Psoas muscle (tissue), 8 donors: Measurements from ENCODE around the gene FAM50B. TPM values are rescaled to one million over a fixed set of nuclear protein-coding genes. Genes with fewer than 3 reads are reported as not detected.

Source experiments
- ATAC-seq, 4 donors: fragments of 200-7000 bp; cut with Tn5 transposase; one replicate each; pipeline ENCODE4 v1.9.1; 2020; ENCODE audit warnings: moderate library complexity in 3 of 4, mild to moderate bottlenecking in 2 of 4
- DNase-seq, 2 donors: peaks; one replicate each; pipeline ENCODE4 v3.0.0-alpha.2; 2020
- H3K27ac ChIP-seq: fragments of 200-600 bp; one replicate; pipeline ENCODE4 v1.8.0; 2022
- H3K27me3 ChIP-seq, 3 donors: fragments of 200-600 bp in 1 of 3; one replicate each; pipeline versions ENCODE4 v1.6.1 to v1.8.0; 2013 to 2022; ENCODE audit warnings: low read length in 2 of 3, mild to moderate bottlenecking in 2 of 3, moderate library complexity in 1 of 3; ENCODE audit not compliant: insufficient read depth in 3 of 3
- H3K36me3 ChIP-seq, 2 donors: fragments of 200-600 bp in 1 of 2; one replicate each; pipeline versions ENCODE4 v1.6.1 to v1.8.0; 2013 to 2022; ENCODE audit warnings: low read depth in 1 of 2, mild to moderate bottlenecking in 1 of 2, moderate library complexity in 1 of 2; ENCODE audit not compliant: insufficient read depth in 1 of 2
- H3K4me1 ChIP-seq: fragments of 200-600 bp; one replicate; pipeline ENCODE4 v1.8.0; 2022
- H3K4me3 ChIP-seq: fragments of 200-600 bp; one replicate; pipeline ENCODE4 v1.8.0; 2022; ENCODE audit warnings: mild to moderate bottlenecking
- H3K9me3 ChIP-seq: fragments of 200-600 bp; one replicate; pipeline ENCODE4 v1.8.0; 2022
- CTCF ChIP-seq: fragments of 200-600 bp; IDR thresholded peaks from one replicate; pipeline ENCODE4 v1.8.0; 2022; ENCODE audit warnings: antibody characterized with exemption
- WGBS, 3 donors: extraction: QIAGEN DNeasy Blood & Tissue Kit; methylation state at CpG; one replicate each; pipeline versions ENCODE4 v1.1.6 to v1.1.7; 2013; 5-methylcytosine and 5-hydroxymethylcytosine counted together
- intact Hi-C, 2 donors: fragments of 100-400 bp; cut with DNase I; formaldehyde crosslinking; loops; one replicate each; pipeline versions ENCODE4 v1.11.0 to v1.14.2; 2022
- polyA plus RNA-seq, 3 donors: library from polyadenylated mRNA; stranded (reverse); fragments of 200-250 nt; gene quantifications; one replicate each; pipeline ENCODE4 v1.2.3, GENCODE V29; 2013
- total RNA-seq, 4 donors: library from RNA; stranded (reverse); fragmentation: NEBNext Ultra II Directional in 2 of 4; extraction: Animal tissue kit (Norgen Biotek cat#: 25700) in 2 of 4; gene quantifications; one replicate each; pipeline versions ENCODE4 v1.2.1 to v1.2.4, GENCODE V29; 2021 to 2023
- donor health status: healthy with polysubstance abuse.
- donor health status: DM: no; HTN: no; CAD: no; lungs with moderate emphysema.
- donor health status: Bipolar disorder and iron deficiency.
- donor health status: healthy.
- donor health status: DM: yes; HTN: yes; CAD: no.
- donor health status: DM: no; HTN: no; CAD: no.
- donor health status: DM: no; HTN: no; CAD: no.
- donor health status: DM: yes; HTN: yes; CAD: no.

Gene FAM50B
- total and polyA plus RNA-seq, 7 donors: 10.1 to 19.6 (median 11.6) TPM

DNA sequence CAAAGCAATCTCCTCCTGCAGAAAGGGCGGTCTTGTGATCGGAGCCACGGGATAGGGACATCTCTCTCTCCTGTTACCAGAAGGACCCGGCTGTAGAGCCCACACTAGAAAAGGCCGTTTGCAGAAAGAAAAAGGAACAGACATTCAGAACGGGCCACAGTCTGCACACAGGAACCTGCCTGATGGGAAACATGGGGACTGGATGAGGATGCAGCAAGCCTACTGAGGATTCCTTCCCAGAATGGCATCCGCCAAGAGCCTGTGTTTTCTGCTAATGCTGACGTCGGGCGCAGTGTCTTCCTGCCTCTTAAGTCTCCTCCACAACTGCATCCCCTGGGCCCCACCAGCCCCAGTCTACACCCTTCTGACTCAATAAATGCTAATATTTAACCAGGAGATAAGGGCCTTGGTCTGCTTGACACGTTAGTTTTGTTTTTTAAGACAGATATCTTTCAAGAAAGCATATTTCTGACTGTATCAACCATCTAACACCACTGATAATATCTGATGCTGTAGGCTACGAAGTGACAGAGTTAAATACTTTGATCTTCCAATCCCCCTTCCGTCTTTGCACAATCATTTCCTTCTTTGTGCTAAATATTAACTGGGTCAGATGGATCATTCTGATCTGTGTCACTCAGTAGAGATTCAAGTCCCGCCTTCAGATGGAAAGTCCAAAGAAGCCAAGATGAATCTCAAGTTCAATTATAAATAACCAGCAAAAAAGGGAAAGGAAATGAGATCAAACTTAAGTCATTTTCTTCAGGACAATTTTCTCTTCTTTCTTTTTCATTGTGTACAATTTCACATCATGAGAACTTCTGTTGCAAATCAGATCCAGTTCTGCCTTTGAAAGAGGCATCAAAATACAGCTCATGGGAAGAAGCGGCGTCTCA lies 20.7 kb downstream of the FAM50B start:
- H3K4me3 ChIP-seq: no peak overlapping the region
- no peaks in the 10 kb centered on the region for H3K4me1 ChIP-seq
- ATAC-seq (no peak), DNase-seq (no peak)
- no peak overlapping the region for H3K27ac ChIP-seq
- no peaks in the 10 kb centered on the region for H3K27me3 ChIP-seq
- WGBS, 3 donors: 82 to 85% (median 83%) methylated on average over 16 of the region's 16 CpGs
- intact Hi-C loops: no loop called here
- H3K9me3 ChIP-seq: no peaks in the 10 kb centered on the region
- TF ChIP-seq CTCF: no peak
- no peaks in the 10 kb centered on the region for H3K36me3 ChIP-seq

GRCh38 chr6:3870528-3870925 lies 21.4 kb downstream of the FAM50B start:
- TF ChIP-seq CTCF: no peak
- no peaks in the 10 kb centered on the region for H3K27me3 ChIP-seq
- intact Hi-C loops: no loop called here
- WGBS, 3 donors: 90 to 95% (median 92%) methylated on average over 5 of the region's 5 CpGs
- no peaks in the 10 kb centered on the region for H3K36me3 ChIP-seq
- no peak for ATAC-seq
- no peak overlapping the region for H3K27ac ChIP-seq
- no peak overlapping the region for H3K4me3 ChIP-seq
- H3K4me1 ChIP-seq: no peaks in the 10 kb centered on the region
- DNase-seq: no peak
- no peaks in the 10 kb centered on the region for H3K9me3 ChIP-seq

- intact Hi-C loops: no loop called here
- Histone ChIP-seq H3K27me3 (no peaks in the 10 kb centered on the region), H3K27ac (no peak overlapping the region), H3K4me1 (no peaks in the 10 kb centered on the region), H3K36me3 (no peaks in the 10 kb centered on the region), H3K4me3 (no peak overlapping the region), H3K9me3 (no peaks in the 10 kb centered on the region)
- 81 to 92% (median 88%) methylated on average over 4 of the region's 4 CpGs for WGBS, 3 donors
- no peak for DNase-seq
- TF ChIP-seq CTCF: no peak
- ATAC-seq: no peak
Measured at GRCh38 chr6:3871515-3871914, 22.3 kb downstream of the FAM50B start.

GRCh38 chr6:3871939-3872338 lies 22.8 kb downstream of the FAM50B start:
- 72 to 92% (median 79%) methylated on average over 8 of the region's 8 CpGs for WGBS, 3 donors
- no peaks in the 10 kb centered on the region for H3K4me1 ChIP-seq

More at GRCh38 chr6:3871939-3872338, 22.8 kb downstream of the FAM50B start:
- no peaks in the 10 kb centered on the region for H3K36me3 ChIP-seq
- TF ChIP-seq CTCF: no peak
- no peaks in the 10 kb centered on the region for H3K27me3 ChIP-seq
- ATAC-seq (no peak), DNase-seq (no peak)
- H3K9me3 ChIP-seq: no peaks in the 10 kb centered on the region
- intact Hi-C loops: no loop called here
- H3K27ac ChIP-seq: no peak overlapping the region
- H3K4me3 ChIP-seq: no peak overlapping the region
